HG02588 (cell line): ENCODE measurements around the gene SMC1B.
"Not testable (repeated sequence)": the region's sequence is repeated elsewhere in the genome, so short reads cannot be mapped to it uniquely, and the experiment has no call there.

Experiments used
- ATAC-seq: cut with Tn5 transposase; IDR thresholded peaks from one replicate; pipeline ENCODE4 v1.9.1; 2021; ENCODE audit warnings: mild to moderate bottlenecking, moderate library complexity; ENCODE audit not compliant: unreplicated experiment

The SMC1B gene

GRCh38 chr22:45353786-45354185, 59.6 kb downstream of the SMC1B start:
- no peak for ATAC-seq

- not testable (repeated sequence) for ATAC-seq
Measured at GRCh38 chr22:45352757-45353156, 60.6 kb downstream of the SMC1B start.

GRCh38 chr22:45351956-45352355, 61.4 kb downstream of the SMC1B start:
- ATAC-seq: no peak

GRCh38 chr22:45349916-45350315, 63.5 kb downstream of the SMC1B start:
- ATAC-seq: no peak

GRCh38 chr22:45344334-45344733, 69.1 kb downstream of the SMC1B start:
- no peak for ATAC-seq

GRCh38 chr22:45343143-45343542, 70.3 kb downstream of the SMC1B start:
- ATAC-seq: no peak

GRCh38 chr22:45341498-45341897, 71.9 kb downstream of the SMC1B start:
- no peak for ATAC-seq

- ATAC-seq: no peak
Measured at GRCh38 chr22:45340323-45340722, 73.1 kb downstream of the SMC1B start.

- no peak for ATAC-seq
Measured at GRCh38 chr22:45338795-45339194, 74.6 kb downstream of the SMC1B start.

GRCh38 chr22:45337536-45337935, 75.9 kb downstream of the SMC1B start:
- no peak for ATAC-seq

- ATAC-seq: no peak
Measured at GRCh38 chr22:45336971-45337431, 76.4 kb downstream of the SMC1B start.

GRCh38 chr22:45335854-45336522, 77.4 kb downstream of the SMC1B start:
- ATAC-seq: no peak

GRCh38 chr22:45335021-45335818, 78.2 kb downstream of the SMC1B start:
- no peak for ATAC-seq

GRCh38 chr22:45334528-45334927, 78.9 kb downstream of the SMC1B start:
- no peak for ATAC-seq

GRCh38 chr22:45334068-45334467, 79.3 kb downstream of the SMC1B start:
- ATAC-seq: no peak

- ATAC-seq: no peak
Measured at GRCh38 chr22:45332001-45332400, 81.4 kb downstream of the SMC1B start.

GRCh38 chr22:45331486-45331885, 81.9 kb downstream of the SMC1B start:
- no peak for ATAC-seq

GRCh38 chr22:45330548-45330947, 82.9 kb downstream of the SMC1B start:
- no peak for ATAC-seq

GRCh38 chr22:45329530-45329936, 83.9 kb downstream of the SMC1B start:
- ATAC-seq: no peak

GRCh38 chr22:45328822-45329529, 84.4 kb downstream of the SMC1B start:
- no peak for ATAC-seq

- ATAC-seq: not testable (repeated sequence)
Measured at GRCh38 chr22:45328261-45328660, 85.1 kb downstream of the SMC1B start.

GRCh38 chr22:45324311-45324711, 89.1 kb downstream of the SMC1B start:
- no peak for ATAC-seq
